ENCODE results near the gene RORC. TPM values are rescaled to one million over a fixed set of nuclear protein-coding genes. Genes with fewer than 3 reads are reported as not detected.
"Not testable (repeated sequence)": the region's sequence is repeated elsewhere in the genome, so short reads cannot be mapped to it uniquely, and the experiment has no call there.

RORC gene
- total RNA-seq, 2 donors from 2014 or later, result 32.3 to 51.4 TPM

DNA sequence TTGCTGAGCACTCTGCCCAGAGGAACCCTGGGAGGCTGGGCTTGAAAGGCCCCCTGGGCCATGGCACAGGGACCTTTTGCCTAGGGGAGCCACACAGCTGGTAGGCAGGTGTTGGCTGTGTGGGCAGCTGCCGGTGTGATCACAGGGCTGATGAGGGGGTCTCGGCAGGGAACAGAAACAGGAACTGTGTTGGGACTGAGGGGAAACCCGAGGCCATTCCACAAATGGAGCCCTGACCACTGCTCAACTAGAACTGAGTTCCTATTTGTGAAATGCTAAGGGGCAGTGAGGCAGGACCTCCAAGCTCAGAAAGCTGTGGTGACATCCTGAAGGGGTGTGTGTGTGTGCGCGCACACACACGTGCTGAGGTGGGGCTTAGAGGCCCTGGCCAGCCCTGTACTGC is 28.3 kb upstream of the RORC start:
- TF ChIP-seq, protein P1, sequence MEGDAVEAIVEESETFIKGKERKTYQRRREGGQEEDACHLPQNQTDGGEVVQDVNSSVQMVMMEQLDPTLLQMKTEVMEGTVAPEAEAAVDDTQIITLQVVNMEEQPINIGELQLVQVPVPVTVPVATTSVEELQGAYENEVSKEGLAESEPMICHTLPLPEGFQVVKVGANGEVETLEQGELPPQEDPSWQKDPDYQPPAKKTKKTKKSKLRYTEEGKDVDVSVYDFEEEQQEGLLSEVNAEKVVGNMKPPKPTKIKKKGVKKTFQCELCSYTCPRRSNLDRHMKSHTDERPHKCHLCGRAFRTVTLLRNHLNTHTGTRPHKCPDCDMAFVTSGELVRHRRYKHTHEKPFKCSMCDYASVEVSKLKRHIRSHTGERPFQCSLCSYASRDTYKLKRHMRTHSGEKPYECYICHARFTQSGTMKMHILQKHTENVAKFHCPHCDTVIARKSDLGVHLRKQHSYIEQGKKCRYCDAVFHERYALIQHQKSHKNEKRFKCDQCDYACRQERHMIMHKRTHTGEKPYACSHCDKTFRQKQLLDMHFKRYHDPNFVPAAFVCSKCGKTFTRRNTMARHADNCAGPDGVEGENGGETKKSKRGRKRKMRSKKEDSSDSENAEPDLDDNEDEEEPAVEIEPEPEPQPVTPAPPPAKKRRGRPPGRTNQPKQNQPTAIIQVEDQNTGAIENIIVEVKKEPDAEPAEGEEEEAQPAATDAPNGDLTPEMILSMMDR (IDR thresholded peaks at IDR 0.05), result no peak
- TF ChIP-seq POLR2A (IDR thresholded peaks at IDR 0.05), result no peak
- no peaks in the 10 kb centered on the region for H3K27me3 ChIP-seq
- H3K36me3 ChIP-seq (replicated peaks in 1 of 2; ENCODE audit: insufficient read depth in 1 of 2, low read depth in 2 of 2), result no peaks in the 10 kb centered on the region
- WGBS, 2 donors, result 60 to 76% methylated on average over 3 to 5 of the region's 6 CpGs
- ATAC-seq (no peak), DNase-seq (no peak)
- H3K4me1 ChIP-seq, result no peaks in the 10 kb centered on the region
- H3K9me3 ChIP-seq, result no peaks in the 10 kb centered on the region
- H3K27ac ChIP-seq, result no peak overlapping the region
- intact Hi-C loops (cut with DNase I), result no loop called here
- H3K4me3 ChIP-seq, result no peak overlapping the region

DNA sequence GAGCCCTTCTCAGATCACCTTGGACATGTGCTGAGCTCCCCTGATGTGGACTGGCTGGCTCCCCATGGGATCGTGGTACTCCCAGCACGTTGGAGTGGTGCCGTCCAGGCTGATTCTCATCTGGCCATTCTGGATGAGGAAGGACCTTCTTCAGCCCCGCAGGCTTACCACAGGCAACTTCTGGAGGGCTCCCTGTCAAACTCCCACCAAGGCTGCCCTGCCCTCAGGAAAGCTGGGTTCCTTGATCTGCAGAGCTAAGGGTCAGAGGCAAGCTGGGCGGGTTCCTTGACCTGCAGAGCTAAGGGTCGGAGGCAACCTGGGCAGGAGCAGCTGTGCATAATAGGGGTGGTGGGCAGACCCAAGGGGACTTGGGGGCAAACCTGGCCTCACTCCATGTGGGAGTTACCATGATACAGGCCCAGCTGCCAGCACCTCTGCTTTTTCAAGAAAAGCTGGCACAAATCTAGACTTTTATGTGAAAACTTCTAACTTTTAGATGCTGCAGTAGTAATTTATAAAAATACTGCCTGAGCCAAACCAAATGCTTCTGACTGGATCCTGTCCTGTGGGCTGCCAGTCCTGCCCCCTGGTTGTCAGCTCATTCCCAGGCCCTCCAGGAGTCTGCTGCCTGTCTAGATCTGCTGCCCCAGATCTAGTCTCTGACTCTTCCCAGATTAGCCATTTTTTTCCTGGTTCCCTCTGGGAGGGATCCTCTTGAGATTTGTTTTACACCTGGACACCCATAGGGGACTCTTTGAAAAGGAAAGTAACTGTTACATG is 27.5 kb upstream of the RORC start:
- Histone ChIP-seq H3K27me3 (no peaks in the 10 kb centered on the region), H3K27ac (no peak overlapping the region), H3K4me3 (no peak overlapping the region), H3K4me1 (no peaks in the 10 kb centered on the region), H3K9me3 (no peaks in the 10 kb centered on the region), H3K36me3 (replicated peaks in 1 of 2; ENCODE audit: insufficient read depth in 1 of 2, low read depth in 2 of 2) (no peaks in the 10 kb centered on the region)
- no peak for ATAC-seq
- TF ChIP-seq, protein P1 (IDR thresholded peaks at IDR 0.05), result no peak
- TF ChIP-seq POLR2A (IDR thresholded peaks at IDR 0.05), result no peak
- no peak for DNase-seq
- intact Hi-C loops (cut with DNase I), result no loop called here
- 64 to 84% methylated on average over 3 to 6 of the region's 6 CpGs for WGBS, 2 donors

GRCh38 chr1:151858030-151858746 is 26.6 kb upstream of the RORC start:
- ATAC-seq (no peak), DNase-seq (no peak)
- intact Hi-C loops (cut with DNase I), result no loop called here
- no peaks in the 10 kb centered on the region for H3K4me1 ChIP-seq
- no peaks in the 10 kb centered on the region for H3K36me3 ChIP-seq (replicated peaks in 1 of 2; ENCODE audit: insufficient read depth in 1 of 2, low read depth in 2 of 2)
- H3K9me3 ChIP-seq, result no peaks in the 10 kb centered on the region
- TF ChIP-seq POLR2A (IDR thresholded peaks at IDR 0.05), result no peak
- TF ChIP-seq, protein P1 (IDR thresholded peaks at IDR 0.05), result no peak
- WGBS, 2 donors, result 64 to 71% methylated on average over 3 of the region's 3 CpGs
- H3K27me3 ChIP-seq, result no peaks in the 10 kb centered on the region
- no peak overlapping the region for H3K27ac ChIP-seq
- no peak overlapping the region for H3K4me3 ChIP-seq

GRCh38 chr1:151855933-151856332 is 24.3 kb upstream of the RORC start:
- no peaks in the 10 kb centered on the region for H3K9me3 ChIP-seq
- no peaks in the 10 kb centered on the region for H3K4me1 ChIP-seq
- TF ChIP-seq, protein P1 (IDR thresholded peaks at IDR 0.05), result no peak
- TF ChIP-seq POLR2A (IDR thresholded peaks at IDR 0.05), result no peak
- H3K27me3 ChIP-seq, result no peaks in the 10 kb centered on the region
- ATAC-seq, result no peak
- no peak overlapping the region for H3K4me3 ChIP-seq
- no peak for DNase-seq
- intact Hi-C loops (cut with DNase I), result no loop called here
- no peaks in the 10 kb centered on the region for H3K36me3 ChIP-seq (replicated peaks in 1 of 2; ENCODE audit: insufficient read depth in 1 of 2, low read depth in 2 of 2)
- WGBS, 2 donors, result 69 to 72% methylated on average over 4 of the region's 4 CpGs
- H3K27ac ChIP-seq, result no peak overlapping the region

GRCh38 chr1:151855516-151855915 is 23.9 kb upstream of the RORC start:
- 70 to 83% methylated on average over 8 of the region's 8 CpGs for WGBS, 2 donors
- H3K4me1 ChIP-seq; ATAC-seq; H3K27ac ChIP-seq; intact Hi-C loops (cut with DNase I); H3K9me3 ChIP-seq; H3K27me3 ChIP-seq; DNase-seq; H3K4me3 ChIP-seq; H3K36me3 ChIP-seq (replicated peaks in 1 of 2; ENCODE audit: insufficient read depth in 1 of 2, low read depth in 2 of 2): not testable (repeated sequence)
